HEK293T (cell line): ENCODE results near the gene ANKDD1B.

Experiments used
- BHLHE40 ChIP-seq: fragments of 450-650 bp; IDR thresholded peaks from 2 replicates; pipeline ENCODE4 v1.6.1; 2016; ENCODE audit warnings: mild to moderate bottlenecking, moderate library complexity, borderline replicate concordance
- FOXM1 ChIP-seq: fragments of 450-650 bp; IDR thresholded peaks from 2 replicates; pipeline ENCODE4 v1.6.1; 2017; ENCODE audit warnings: mild to moderate bottlenecking, borderline replicate concordance
- SP1 ChIP-seq: fragments of 450-650 bp; IDR thresholded peaks from 2 replicates; pipeline ENCODE4 v1.6.1; 2017
- TARDBP ChIP-seq: fragments of 450-650 bp; IDR thresholded peaks from 2 replicates; pipeline ENCODE4 v1.6.1; 2016
- ZNF384 ChIP-seq: fragments of 450-650 bp; IDR thresholded peaks from 2 replicates; pipeline ENCODE4 v1.6.1; 2016

GRCh38 chr5:75659791-75660450 is 48.7 kb downstream of the ANKDD1B start:
- TF ChIP-seq ZNF384 (no peak), SP1 (no peak), FOXM1 (no peak), TARDBP (no peak), BHLHE40 (no peak)
